Measurements from ENCODE around the gene HOXB1.
"Not testable (repeated sequence)": the region's sequence is repeated elsewhere in the genome, so short reads cannot be mapped to it uniquely, and the experiment has no call there.

The HOXB1 gene

DNA sequence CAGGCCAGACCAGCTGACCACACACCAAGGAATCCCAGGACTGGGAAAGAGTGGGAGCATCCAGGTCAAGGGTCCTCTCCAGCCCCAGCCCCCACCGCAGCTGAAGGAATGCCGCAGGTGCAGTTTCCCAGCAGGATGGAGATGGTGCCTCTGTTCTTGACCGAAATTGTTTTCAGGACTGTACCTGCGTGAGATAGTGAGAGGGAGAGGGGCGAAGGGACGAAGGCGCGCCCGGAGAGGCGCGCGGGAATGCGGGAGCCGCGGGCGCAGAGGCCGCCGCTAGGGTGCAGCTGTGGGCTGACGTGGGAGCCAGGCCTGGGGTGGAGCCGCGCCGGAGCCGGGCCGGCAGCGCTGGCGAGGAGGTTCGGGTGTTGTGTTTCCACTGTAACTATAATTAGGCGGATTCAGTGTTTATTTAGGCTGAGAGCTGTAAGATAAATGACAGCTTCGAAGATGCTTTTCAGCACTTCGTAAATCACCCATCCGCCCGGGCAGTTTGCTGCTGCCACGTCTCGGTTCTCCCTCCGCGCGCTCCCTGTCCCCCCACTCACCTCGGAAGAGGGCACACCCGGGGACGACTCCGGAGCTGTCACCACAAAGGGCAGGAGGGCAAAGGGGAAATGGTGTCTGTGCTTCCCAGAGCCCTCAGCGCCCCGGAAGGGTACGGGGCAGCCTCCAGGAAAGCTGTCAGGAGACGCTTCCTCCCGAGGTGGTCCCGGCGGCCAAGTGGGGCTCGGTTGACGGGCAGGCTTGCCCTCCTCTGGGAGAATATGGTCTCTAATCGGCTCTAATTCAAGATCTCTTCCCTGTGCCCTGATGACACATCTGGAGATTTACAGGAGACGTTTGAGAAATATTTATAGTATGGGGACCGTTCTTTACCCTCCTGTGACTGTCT lies 38.2 kb downstream of the HOXB1 start:
- no peak for DNase-seq

DNA sequence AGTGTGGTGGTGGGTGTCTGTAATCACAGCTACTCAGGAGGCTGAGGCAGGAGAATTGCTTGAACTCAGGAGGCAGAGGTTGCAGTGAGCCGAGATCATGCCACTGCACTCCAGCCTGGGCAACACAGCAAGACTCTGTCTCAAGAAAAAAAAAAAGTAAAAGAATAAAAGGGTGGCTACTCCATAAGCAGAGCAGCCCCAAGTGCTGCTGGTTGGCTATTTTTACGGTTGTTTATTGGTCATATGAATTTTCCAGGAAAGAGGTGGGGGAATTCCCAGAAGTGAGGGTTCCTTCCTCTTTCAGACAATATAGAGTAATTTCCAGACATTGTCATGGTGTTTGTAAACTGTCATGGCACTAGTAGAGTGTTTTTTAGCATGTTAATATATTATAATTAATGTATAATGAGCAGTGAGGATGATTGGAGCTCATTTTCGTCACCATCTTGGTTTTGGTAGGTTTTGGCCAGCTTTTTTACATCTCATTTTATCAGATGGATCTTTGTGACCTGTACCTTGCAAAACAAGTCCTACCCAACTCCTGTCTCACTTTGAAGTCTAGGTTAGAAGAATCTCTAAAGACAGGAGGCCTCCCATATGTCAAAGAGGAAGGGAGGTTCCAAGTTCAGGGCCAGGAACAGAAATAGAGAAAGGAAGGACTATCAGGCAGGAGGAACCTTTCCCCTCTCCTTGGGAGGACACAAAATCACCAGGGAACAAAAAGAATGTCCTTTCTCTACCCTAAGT lies 39.1 kb downstream of the HOXB1 start:
- DNase-seq: no peak

DNA sequence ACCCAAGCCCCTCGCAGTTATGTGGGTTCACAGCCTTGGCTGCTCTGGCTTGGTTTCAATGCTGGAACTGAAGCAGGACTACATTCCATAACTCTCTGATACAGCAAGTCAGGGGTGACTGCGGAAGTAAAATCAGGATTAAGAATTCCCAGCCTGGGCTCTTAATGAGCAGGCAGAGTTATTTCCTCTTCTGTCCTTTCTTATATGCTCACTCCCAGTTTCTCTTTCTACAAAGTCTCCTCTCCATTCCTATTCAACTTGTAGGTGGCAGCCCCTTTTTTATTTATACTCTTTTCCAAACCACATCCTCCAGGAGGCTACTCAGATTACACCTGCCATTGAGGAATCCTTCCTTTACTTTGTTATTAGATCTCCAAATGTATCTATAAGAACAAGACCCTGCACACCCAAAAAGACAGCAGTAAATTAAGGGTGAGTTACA lies 40.3 kb downstream of the HOXB1 start:
- no peak for DNase-seq

DNA sequence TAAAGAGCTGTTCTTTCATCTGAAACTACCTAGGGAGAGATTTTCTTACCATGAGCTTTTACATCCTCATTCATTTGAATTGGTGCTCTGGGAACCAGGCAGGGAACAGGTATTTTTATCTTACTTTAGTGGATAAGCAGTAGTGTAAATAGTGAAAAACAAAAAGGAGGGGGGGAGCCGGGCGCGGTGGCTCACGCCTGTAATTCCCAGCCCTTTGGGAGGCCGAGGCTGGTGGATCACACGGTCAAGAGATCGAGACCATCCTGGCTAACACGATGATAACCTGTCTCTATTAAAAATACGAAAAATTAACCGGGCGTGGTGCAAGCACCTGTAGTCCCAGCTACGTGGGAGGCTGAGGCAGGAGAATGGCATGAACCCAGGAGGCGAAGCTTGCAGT lies 41.0 kb downstream of the HOXB1 start:
- DNase-seq: no peak

DNA sequence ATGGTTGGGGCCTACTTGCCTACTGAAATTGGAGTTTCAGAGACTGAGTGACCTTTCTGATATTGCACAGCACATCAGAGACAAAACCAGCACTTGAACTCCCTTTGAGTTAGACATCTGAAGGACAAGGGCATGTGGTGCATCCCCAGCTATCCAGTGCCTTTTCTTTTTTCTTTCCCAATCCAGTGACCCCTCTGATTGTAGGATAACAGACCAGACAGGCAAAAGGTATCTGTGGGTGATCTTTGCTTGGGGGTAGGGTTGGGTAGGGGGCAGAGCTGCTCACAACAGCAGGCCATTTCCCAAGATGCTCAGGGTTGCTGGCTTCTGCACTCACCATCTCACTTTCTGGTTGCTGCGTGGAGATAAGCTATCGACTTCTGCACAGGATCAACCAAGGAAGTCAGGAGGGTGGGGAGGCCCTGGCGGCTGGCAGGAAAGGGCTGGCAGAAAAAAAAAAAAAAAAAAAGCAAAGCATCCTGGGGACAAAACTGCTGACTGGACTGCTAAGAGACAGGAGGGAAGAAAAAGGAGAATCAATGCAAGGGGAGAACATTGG lies 42.2 kb downstream of the HOXB1 start:
- no peak for DNase-seq

DNA sequence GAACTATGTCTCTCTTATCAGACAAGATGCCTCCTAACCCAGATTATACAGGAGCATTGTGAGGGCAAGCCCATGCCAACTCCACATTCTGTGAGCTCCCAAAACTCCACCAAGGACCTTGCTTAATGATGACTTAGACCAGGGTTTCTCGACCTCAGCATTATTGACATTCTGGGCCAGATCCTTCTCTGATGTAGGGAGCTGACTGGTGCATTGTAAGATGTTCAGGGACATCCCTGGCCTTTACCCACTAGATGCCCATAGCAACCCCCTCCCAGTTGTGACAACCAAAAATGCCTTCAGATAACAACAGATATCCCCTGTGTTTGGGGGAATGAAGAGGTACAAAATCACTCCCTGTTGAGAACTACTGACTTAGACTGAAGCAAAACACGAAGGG lies 43.6 kb downstream of the HOXB1 start:
- DNase-seq: no peak

DNA sequence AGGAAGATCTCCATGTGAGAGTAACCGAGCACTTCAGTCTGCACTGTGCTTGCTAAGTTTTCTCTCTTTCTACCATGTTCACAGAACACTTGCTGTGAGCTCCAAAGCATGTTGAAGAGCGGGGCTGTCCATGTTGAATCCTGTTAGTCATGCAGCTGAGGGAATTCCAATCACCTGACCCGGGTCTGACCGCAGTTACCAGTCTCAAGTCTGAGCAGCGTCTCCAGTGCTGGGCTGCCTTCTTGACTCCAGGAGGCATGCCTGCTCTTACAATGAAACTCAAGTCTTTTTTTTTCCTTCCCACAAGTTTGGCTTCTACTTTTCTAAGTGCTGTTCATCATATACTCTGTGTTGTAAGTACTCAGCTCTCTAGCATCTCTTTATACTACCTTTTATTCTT lies 44.3 kb downstream of the HOXB1 start:
- no peak for DNase-seq

DNA sequence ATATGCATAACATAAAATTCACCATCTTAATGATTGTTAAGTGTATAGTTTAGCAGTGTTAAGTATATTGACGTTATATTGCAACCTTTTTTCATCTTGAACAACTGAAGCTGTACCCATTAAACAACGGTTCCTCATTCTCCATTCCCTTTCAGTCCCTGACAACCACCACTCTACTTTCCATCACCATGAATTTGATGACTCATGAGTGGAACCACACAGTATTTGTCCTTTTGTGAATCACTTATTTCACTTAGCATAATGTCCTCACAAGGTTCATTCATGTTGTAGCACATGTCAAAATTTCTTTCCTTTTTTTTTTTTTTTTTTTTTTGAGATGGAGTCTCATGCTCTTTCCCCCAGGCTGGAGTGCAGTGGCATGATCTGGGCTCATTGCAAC lies 46.0 kb downstream of the HOXB1 start:
- DNase-seq: no peak

DNA sequence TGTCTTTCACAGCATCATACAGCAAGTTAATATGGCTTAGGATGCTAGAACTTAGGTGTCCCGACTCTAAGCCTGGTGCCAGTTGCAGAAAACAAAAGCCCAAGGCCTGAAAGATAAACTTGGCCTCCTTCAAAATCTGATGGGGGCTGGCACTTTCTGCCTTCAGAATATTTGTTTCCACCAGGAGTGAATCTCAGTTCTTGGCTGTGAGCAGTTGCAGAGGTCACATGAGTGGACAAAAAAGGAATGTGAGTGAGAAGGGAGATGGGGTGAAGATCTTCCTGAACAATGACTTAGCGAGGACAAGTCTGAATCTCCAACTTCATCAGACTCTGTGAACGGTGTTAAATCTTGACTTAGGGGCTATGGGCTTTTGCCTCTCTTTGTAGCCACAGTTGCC lies 46.6 kb downstream of the HOXB1 start:
- DNase-seq: no peak

DNA sequence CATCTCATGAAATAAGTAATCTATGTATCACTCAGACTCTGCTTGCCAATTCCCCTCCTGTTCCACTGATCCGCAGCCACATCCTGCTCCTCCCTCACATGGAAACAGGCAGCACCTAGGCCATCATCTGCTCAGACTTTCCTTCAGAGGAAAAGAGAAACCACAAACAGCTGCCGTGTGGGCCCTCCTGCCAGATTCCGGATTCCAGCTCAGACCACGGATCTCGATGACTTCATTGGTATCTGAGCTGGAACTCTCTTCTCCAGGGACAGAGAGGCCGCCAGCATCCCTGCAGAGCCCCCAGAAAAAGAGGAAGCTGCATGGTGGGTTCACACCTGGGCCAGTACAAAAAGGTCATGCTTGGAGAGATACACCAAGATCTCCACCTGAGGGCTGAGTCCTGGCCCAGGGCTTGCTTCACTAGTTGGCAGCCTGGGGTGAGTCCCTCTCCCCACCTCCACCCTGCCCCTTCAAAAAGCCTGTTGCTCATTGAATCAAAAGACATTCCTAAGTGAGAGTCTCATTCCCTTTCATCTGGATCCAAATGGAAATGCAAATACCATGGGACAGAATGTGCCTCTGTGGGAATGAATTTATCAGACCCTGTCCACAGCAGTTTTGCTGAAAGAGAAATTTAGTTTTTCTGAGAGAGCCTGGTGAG lies 47.2 kb downstream of the HOXB1 start:
- DNase-seq: no peak

DNA sequence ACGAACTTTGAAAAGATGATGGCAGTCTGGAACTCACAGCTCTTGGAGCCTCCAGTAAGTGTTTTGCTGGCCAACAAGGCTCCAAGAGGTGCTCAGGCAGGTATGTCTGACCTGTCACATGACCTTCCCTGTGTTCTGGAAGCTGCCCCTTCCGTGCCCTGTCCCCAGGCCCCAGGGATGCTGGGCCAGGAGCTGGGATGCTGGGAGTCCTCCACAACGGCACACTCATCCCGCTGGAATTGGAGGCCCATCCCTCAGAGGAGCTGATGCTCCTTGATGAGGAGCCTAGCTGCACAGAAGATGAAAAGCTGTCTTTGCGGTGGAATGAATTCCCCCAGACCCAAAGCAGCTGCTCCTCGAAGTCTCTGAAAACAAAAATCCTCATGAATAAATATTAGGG lies 47.8 kb downstream of the HOXB1 start:
- DNase-seq: no peak

DNA sequence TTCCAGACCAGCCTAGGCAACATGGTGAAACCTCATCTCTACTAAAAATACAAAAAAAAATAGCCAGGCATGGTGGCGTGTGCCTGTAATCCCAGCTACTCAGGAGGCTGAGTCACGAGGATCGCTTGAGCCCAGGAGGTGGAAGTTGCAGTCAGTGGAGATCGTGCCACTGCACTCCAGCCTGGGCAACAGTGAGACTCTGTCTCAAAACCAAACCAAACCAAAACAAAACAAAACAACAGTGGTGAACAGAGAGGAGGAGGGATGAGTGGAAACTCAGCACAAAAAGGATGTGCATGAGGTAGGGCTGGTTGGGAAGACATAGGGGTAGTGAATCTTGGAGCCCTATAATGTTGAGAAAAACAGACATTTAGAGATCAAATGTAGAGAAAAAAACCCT lies 48.5 kb downstream of the HOXB1 start:
- not testable (repeated sequence) for DNase-seq

DNA sequence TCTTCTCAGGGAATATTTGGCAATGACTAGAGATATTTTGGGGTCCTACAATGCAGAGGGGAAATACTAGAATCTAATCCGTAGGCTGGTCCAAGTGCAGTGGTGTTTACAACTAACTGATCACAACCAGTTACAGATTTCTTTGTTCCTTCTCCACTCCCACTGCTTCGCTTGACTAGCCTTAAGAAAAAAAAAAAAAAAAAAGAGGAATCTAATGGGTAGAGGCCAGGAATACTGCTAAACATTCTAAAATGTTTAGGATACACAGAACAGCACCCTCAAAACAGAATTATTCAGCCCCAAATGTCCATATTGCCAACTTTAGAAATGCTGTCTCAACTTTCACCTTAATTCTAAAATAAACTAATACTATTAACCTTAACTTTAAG lies 51.8 kb downstream of the HOXB1 start:
- DNase-seq: no peak
